Measurements from ENCODE around the gene KRT6A. TPM values are rescaled to one million over a fixed set of nuclear protein-coding genes. Genes with fewer than 3 reads are reported as not detected.

The KRT6A gene
- total RNA-seq, 1 experiment from 2014 or later, result 0.24 TPM

DNA sequence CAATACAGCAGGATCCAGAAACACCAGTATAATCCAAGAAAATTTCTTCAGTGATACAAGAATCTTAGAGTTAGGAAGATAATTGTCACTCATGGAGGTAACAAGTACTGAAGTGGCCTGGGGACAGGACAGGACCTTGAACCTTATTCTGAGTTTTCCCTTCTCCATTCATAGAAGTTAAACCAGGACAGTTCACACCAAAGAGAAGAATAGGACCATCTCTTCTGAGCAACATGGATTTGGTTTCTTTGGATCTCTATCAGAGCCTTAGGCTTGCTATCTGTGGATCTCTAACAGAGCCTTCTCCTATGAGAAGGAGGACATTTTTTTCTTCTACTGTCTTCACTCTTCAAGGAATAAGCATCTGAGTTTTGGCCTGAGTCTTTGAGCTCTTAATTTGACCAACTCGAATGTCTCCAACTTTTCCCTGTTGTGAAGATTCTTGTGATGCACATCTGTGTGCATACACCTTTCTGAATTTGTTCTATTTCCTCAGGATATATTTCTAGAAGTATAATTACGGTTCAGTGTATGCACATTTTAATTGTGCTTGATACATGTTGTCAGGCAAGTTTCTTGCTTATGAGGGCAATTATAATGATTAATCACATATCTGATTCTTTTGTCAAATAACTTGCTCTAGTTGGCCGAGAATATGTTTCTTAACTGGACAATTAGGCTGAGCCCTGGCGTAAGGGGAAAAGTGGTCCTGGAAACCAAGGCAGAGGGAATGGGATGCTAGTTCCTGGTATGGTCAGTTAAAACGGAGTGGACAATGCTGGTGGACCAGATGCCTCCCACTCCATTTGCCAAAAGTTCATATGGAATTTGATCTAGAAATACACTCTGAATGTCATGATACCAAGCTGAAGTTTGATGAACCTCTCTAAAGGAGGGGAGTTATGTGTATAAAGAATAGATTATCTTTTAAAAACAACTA, 6.6 kb downstream of the KRT6A start:
- TF ChIP-seq, protein P1, sequence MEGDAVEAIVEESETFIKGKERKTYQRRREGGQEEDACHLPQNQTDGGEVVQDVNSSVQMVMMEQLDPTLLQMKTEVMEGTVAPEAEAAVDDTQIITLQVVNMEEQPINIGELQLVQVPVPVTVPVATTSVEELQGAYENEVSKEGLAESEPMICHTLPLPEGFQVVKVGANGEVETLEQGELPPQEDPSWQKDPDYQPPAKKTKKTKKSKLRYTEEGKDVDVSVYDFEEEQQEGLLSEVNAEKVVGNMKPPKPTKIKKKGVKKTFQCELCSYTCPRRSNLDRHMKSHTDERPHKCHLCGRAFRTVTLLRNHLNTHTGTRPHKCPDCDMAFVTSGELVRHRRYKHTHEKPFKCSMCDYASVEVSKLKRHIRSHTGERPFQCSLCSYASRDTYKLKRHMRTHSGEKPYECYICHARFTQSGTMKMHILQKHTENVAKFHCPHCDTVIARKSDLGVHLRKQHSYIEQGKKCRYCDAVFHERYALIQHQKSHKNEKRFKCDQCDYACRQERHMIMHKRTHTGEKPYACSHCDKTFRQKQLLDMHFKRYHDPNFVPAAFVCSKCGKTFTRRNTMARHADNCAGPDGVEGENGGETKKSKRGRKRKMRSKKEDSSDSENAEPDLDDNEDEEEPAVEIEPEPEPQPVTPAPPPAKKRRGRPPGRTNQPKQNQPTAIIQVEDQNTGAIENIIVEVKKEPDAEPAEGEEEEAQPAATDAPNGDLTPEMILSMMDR (conservative IDR thresholded peaks at IDR 0.05; ENCODE audit: low read depth, low read length), result no peak
- no peak for TF ChIP-seq EZH2 (IDR thresholded peaks at IDR 0.05; ENCODE audit: borderline replicate concordance, low read depth, low read length, poor library complexity, severe bottlenecking)
- DNase-seq (ENCODE audit: low spot score), result no peak
- no peaks in the 10 kb centered on the region for H3K36me3 ChIP-seq (ENCODE audit: insufficient read depth, low read length, poor library complexity, severe bottlenecking)
- ChIA-PET CTCF (no interaction called here), POLR2A (ENCODE audit: low non-redundant PET) (no interaction called here)
- H3K4me1 ChIP-seq (ENCODE audit: insufficient read depth, low read length, poor library complexity, severe bottlenecking), result no peaks in the 10 kb centered on the region
- no peak overlapping the region for H3K4me3 ChIP-seq (ENCODE audit: low read depth, low read length, poor library complexity, severe bottlenecking)
- intact Hi-C loops (cut with micrococcal nuclease; ENCODE audit: unreplicated experiment), result no loop called here
- peaks cover 12% of the 10 kb centered on the region for H3K9me3 ChIP-seq (ENCODE audit: low read depth, low read length, poor library complexity, severe bottlenecking)
- peaks cover 45% of the 10 kb centered on the region for H3K27me3 ChIP-seq (replicated peaks; ENCODE audit: insufficient read depth, low read depth, low read length, poor library complexity)
- no peak overlapping the region for H3K27ac ChIP-seq (ENCODE audit: low read depth, low read length, poor library complexity, severe bottlenecking)
- no TSS peak for BruUV-seq (replicated peaks)

GRCh38 chr12:52480073-52480472, 13.0 kb downstream of the KRT6A start:
- no TSS peak for BruUV-seq (replicated peaks)
- H3K27ac ChIP-seq (ENCODE audit: low read depth, low read length, poor library complexity, severe bottlenecking), result no peak overlapping the region
- CTCF ChIA-PET, result no interaction called here
- intact Hi-C loops (cut with micrococcal nuclease; ENCODE audit: unreplicated experiment), result no loop called here
- no peaks in the 10 kb centered on the region for H3K4me1 ChIP-seq (ENCODE audit: insufficient read depth, low read length, poor library complexity, severe bottlenecking)
- no peak overlapping the region for H3K4me3 ChIP-seq (ENCODE audit: low read depth, low read length, poor library complexity, severe bottlenecking)
- peaks cover 7% of the 10 kb centered on the region for H3K9me3 ChIP-seq (ENCODE audit: low read depth, low read length, poor library complexity, severe bottlenecking)
- H3K36me3 ChIP-seq (ENCODE audit: insufficient read depth, low read length, poor library complexity, severe bottlenecking), result no peaks in the 10 kb centered on the region
- POLR2A ChIA-PET (ENCODE audit: low non-redundant PET), result no interaction called here
- TF ChIP-seq, protein P1 (conservative IDR thresholded peaks at IDR 0.05; ENCODE audit: low read depth, low read length), result no peak
- no peak for TF ChIP-seq EZH2 (IDR thresholded peaks at IDR 0.05; ENCODE audit: borderline replicate concordance, low read depth, low read length, poor library complexity, severe bottlenecking)
- peaks cover 18% of the 10 kb centered on the region for H3K27me3 ChIP-seq (replicated peaks; ENCODE audit: insufficient read depth, low read depth, low read length, poor library complexity)
- no peak for DNase-seq (ENCODE audit: low spot score)

GRCh38 chr12:52477651-52478050, 15.4 kb downstream of the KRT6A start:
- H3K27me3 ChIP-seq (replicated peaks; ENCODE audit: insufficient read depth, low read depth, low read length, poor library complexity), result peaks cover 7% of the 10 kb centered on the region
- no peaks in the 10 kb centered on the region for H3K36me3 ChIP-seq (ENCODE audit: insufficient read depth, low read length, poor library complexity, severe bottlenecking)
- no TSS peak for BruUV-seq (replicated peaks)
- no peaks in the 10 kb centered on the region for H3K4me1 ChIP-seq (ENCODE audit: insufficient read depth, low read length, poor library complexity, severe bottlenecking)
- intact Hi-C loops (cut with micrococcal nuclease; ENCODE audit: unreplicated experiment), result no loop called here
- H3K27ac ChIP-seq (ENCODE audit: low read depth, low read length, poor library complexity, severe bottlenecking), result no peak overlapping the region
- no peak overlapping the region for H3K4me3 ChIP-seq (ENCODE audit: low read depth, low read length, poor library complexity, severe bottlenecking)
- no peak for DNase-seq (ENCODE audit: low spot score)
- ChIA-PET CTCF (no interaction called here), POLR2A (ENCODE audit: low non-redundant PET) (no interaction called here)
- TF ChIP-seq, protein P1 (conservative IDR thresholded peaks at IDR 0.05; ENCODE audit: low read depth, low read length), result no peak
- no peak for TF ChIP-seq EZH2 (IDR thresholded peaks at IDR 0.05; ENCODE audit: borderline replicate concordance, low read depth, low read length, poor library complexity, severe bottlenecking)
- no peaks in the 10 kb centered on the region for H3K9me3 ChIP-seq (ENCODE audit: low read depth, low read length, poor library complexity, severe bottlenecking)

Measured in A673 (cell line).